Measurements from ENCODE around the gene MAGI2.

Gene MAGI2

DNA sequence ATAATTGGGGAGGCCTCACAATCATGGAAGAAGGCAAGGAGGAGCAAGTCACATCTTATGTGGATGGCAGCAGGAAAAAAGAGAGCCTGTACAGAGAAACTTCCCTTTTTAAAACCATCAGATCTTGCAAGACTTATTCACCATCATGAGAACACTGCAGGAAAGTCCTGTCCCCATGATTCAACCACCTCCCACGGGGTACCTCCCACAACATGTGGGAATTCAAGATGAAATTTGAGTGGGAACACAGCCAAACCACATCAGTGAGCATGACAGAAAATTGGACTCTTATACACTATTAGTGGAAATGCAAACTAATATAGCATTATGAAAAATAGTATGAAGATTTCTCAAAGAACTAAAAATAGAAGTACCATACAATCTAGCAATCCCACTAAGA is 271.2 kb downstream of the MAGI2 start:
- peak; percentile 22 for DNase-seq (ENCODE audit: extremely low read depth, low read depth)
- TF ChIP-seq CTCF (IDR thresholded peaks at IDR 0.05; ENCODE audit: low read depth, low read length, missing control alignments): no peak
- H3K4me3 ChIP-seq (replicated peaks; ENCODE audit: low read depth, low read length): no peak overlapping the region

DNA sequence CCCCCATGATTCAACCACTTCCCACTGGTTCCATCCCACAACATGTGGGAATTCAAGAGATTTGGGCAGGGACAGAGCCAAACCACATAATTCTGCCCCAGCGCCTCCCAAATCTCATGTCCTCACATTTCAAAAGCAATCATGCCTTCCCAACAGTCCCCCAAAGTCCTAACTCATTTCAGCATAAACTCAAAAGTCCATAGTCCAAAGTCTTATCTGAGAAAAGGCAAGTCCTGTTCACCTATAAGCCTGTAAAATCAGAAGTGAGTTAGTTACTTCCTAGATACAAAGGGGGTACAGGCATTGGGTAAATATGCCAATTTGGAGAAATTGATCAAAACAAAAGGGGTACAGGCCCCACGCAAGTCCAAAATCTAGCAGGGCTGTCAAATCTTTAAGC is 272.9 kb downstream of the MAGI2 start:
- no peak for TF ChIP-seq CTCF (IDR thresholded peaks at IDR 0.05; ENCODE audit: low read depth, low read length, missing control alignments)
- H3K4me3 ChIP-seq (replicated peaks; ENCODE audit: low read depth, low read length): no peak overlapping the region
- no peak for DNase-seq (ENCODE audit: extremely low read depth, low read depth)

DNA sequence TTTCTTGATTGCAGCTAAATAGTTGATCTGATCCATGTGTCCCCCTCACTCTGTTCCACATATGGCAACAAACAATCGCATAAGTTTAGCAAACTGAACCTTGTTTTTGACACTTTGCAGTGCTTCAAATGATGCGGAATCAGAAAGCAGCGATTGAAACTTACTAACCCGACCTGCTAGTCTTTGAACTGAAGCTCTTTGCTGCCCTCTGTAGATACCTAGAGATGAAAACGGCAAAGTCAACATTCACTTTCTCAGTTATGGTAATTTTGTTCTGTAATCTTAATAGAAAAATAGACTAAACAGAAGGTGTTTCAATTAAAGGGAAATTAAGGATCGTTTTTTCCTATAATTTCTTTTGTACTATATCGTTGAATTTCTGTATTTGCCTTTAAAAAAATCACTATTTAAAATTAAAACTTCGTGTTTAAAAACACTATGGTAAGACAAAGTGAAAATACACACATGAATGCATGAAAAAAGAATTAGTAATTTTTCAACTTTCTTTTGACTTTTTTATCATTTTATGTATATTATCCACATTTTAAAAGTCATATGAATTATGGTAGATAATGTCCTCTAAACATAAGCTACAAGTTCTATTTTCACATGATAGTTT is 276.5 kb downstream of the MAGI2 start:
- peak; percentile 61 for DNase-seq (ENCODE audit: extremely low read depth, low read depth)
- H3K4me3 ChIP-seq (replicated peaks; ENCODE audit: low read depth, low read length): no peak overlapping the region
- TF ChIP-seq CTCF (IDR thresholded peaks at IDR 0.05; ENCODE audit: low read depth, low read length, missing control alignments): peak; percentile 62

DNA sequence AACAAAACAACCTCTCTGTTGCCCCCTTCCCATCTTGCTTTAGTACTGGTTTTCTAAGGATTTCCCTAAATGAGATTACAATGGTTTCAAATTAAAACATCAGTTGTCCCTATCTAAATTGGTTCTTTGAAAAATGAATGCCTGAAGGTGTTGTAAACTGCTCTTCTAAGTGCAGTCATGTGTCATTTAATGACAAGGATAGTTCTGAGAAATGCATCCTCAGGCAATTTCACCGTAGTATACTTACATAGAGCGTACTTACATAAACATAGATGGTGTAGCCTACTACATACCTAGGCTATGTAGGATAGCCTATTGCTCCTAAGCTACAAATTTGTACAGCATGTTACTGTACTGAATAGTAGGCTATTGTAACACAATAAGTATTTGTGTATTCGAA is 278.1 kb downstream of the MAGI2 start:
- H3K4me3 ChIP-seq (replicated peaks; ENCODE audit: low read depth, low read length): no peak overlapping the region
- TF ChIP-seq CTCF (IDR thresholded peaks at IDR 0.05; ENCODE audit: low read depth, low read length, missing control alignments): no peak
- DNase-seq (ENCODE audit: extremely low read depth, low read depth): no peak

DNA sequence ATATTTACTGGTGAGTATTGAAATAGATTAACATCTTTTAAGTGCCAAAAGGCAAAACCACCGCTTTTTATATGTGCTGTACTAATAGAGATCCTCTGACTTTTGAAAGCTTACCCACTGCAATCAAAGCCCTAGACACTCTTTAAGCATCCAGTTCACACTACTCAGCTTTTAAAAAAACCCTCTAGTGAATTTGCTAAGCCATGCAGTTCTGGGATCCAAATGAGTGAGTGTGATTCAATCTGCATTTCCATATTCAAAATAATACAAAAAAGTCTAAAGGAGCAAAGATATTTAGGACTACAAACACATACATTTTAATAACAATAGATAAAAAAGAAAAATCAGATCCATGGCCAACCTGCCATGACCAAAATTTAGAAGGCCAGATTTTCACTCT is 288.2 kb downstream of the MAGI2 start:
- DNase-seq (ENCODE audit: extremely low read depth, low read depth): no peak
- H3K4me3 ChIP-seq (replicated peaks; ENCODE audit: low read depth, low read length): no peak overlapping the region
- no peak for TF ChIP-seq CTCF (IDR thresholded peaks at IDR 0.05; ENCODE audit: low read depth, low read length, missing control alignments)

DNA sequence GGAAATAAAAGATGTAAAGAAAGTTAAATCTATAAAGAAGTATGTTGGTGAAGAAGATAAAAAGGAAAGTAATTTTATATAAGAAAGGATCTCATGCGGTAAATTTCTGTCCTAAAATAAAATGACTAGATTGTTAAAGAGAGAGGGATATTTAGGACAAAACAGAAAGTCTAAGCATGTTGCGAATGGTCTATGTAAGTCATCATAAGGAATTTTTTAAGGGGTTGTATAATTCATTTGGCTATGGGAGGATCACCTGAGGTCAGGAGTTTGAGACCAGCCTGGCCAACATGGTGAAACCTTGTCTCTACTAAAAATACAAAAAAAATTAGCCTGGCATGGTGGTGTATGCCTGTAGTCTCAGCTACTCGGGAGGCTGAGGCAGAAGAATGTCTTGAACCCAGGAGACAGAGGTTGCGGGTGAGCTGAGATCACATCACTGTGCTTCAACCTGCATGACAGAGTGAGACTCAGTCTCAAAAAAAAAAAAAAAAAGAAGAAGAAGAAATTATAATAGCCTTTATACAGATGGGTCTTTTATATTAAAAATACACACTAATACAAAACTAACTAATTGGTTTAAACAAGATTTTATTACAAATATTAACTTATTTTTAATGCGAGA is 294.3 kb downstream of the MAGI2 start:
- TF ChIP-seq CTCF (IDR thresholded peaks at IDR 0.05; ENCODE audit: low read depth, low read length, missing control alignments): no peak
- H3K4me3 ChIP-seq (replicated peaks; ENCODE audit: low read depth, low read length): no peak overlapping the region
- no peak for DNase-seq (ENCODE audit: extremely low read depth, low read depth)

DNA sequence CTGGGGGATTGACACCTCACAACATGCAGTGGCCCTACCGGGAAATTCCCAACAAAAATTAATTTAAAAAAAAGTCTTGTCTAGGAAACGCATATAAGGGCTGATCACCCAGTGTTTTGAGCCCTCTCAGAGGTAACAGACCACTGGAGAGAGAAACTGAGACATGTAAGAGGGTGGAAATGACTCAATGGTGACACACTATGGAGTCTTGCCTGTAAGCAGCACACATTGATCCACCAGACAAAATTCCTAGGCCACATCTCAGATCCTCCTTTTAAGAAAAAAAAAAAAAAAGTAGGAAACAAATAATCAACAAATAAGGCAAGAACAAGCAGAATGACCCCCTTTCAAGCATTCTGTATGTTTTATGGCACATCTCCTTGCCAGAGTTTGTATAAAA is 296.2 kb downstream of the MAGI2 start:
- DNase-seq (ENCODE audit: extremely low read depth, low read depth): no peak
- TF ChIP-seq CTCF (IDR thresholded peaks at IDR 0.05; ENCODE audit: low read depth, low read length, missing control alignments): no peak
- H3K4me3 ChIP-seq (replicated peaks; ENCODE audit: low read depth, low read length): no peak overlapping the region

Data from HFF-Myc (cell line).